Measurements from ENCODE around the gene TRAF2.

- TF ChIP-seq CTCF (IDR thresholded peaks at IDR 0.05) (no peak), POLR2A (IDR thresholded peaks at IDR 0.05; ENCODE audit: low read length) (no peak), MAZ (IDR thresholded peaks at IDR 0.05; ENCODE audit: borderline replicate concordance, low read depth, low read length) (no peak)
These were observed 46.8 kb upstream of the TRAF2 start for GRCh38 chr9:136839229-136840139.
